K562 (cell line): ENCODE results near the gene SLC38A7. TPM values are rescaled to one million over a fixed set of nuclear protein-coding genes. Genes with fewer than 3 reads are reported as not detected.

ENCODE experiments used
- ADNP ChIP-seq: fragments of 200-800 bp; sonication (Bioruptor generic); IDR thresholded peaks from 2 replicates; pipeline ENCODE4 v1.6.1; 2016; ENCODE audit warnings: missing genetic modification characterization, missing compliant biosample characterization
- HNRNPH1 ChIP-seq: fragments of 200-400 bp; formaldehyde crosslinking; optimal IDR thresholded peaks from 2 replicates; pipeline ENCODE3; 2017; ENCODE audit warnings: low read depth, mild to moderate bottlenecking, low read length, moderate library complexity
- LEF1 ChIP-seq: fragments of 450-650 bp; IDR thresholded peaks from 2 replicates; pipeline ENCODE4 v1.6.1; 2016; ENCODE audit warnings: mild to moderate bottlenecking
- NUFIP1 ChIP-seq: fragments of 450-650 bp; IDR thresholded peaks from 2 replicates; pipeline ENCODE4 v1.6.1; 2018; ENCODE audit not compliant: partially characterized antibody
- POLR2B ChIP-seq: fragments of 450-650 bp; IDR thresholded peaks from 2 replicates; pipeline ENCODE4 v1.6.1; 2018; ENCODE audit warnings: low read depth; ENCODE audit not compliant: partially characterized antibody
- POLR2G ChIP-seq: fragments of 200-400 bp; formaldehyde crosslinking; IDR thresholded peaks from 2 replicates; pipeline ENCODE4 v1.6.1; 2017; ENCODE audit warnings: low read depth, mild to moderate bottlenecking, antibody characterized with exemption, low read length, moderate library complexity
- SIX5 ChIP-seq, 2 experiments: IDR thresholded peaks; 2 replicates each; pipeline ENCODE4 v1.6.1; 2011; ENCODE audit warnings: low read length in 2 of 2, borderline replicate concordance in 1 of 2, low read depth in 1 of 2, mild to moderate bottlenecking in 1 of 2, moderate library complexity in 1 of 2; ENCODE audit not compliant: insufficient read depth in 1 of 2
- ZKSCAN8 ChIP-seq: fragments of 200-800 bp; sonication (Bioruptor generic); IDR thresholded peaks from 2 replicates; pipeline ENCODE4 v1.6.1; 2016; ENCODE audit warnings: missing genetic modification characterization, missing compliant biosample characterization
- ZNF23 ChIP-seq: fragments of 250-450 bp; sonication (Bioruptor Pico); IDR thresholded peaks from 2 replicates; pipeline ENCODE4 v1.4.0; 2020; ENCODE audit warnings: mild to moderate bottlenecking
- ZNF77 ChIP-seq: fragments of 250-450 bp; sonication (Bioruptor Pico); IDR thresholded peaks from 2 replicates; pipeline ENCODE4 v1.5.0; 2020
- polyA plus RNA-seq, 8 experiments: library from polyadenylated mRNA; depleted of rRNA in 4 of 8; stranded (reverse) in 5 of 8; unstranded in 3 of 8; fragments of >200 nt; fragmentation: Nextera tagmentation in 2 of 8; fragmentation: Illumina TruSeq in 1 of 8; extraction: Ambion mirVana in 2 of 8; extraction: Trizol in 1 of 8; gene quantifications; 2 replicates each; pipeline versions ENCODE4 v1.2.1 to v1.2.3, GENCODE V29; 2011 to 2014; ENCODE audit warnings: inconsistent platforms in 1 of 8, missing spikeins in 1 of 8
- total RNA-seq, 7 experiments: library from RNA; depleted of rRNA in 6 of 7; stranded (reverse); fragments of >200 nt in 6 of 7; fragmentation: Illumina TruSeq in 2 of 7; extraction: Trizol in 2 of 7; gene quantifications; 2 replicates each; pipeline versions ENCODE4 v1.2.1 to v1.2.3, GENCODE V29; 2011 to 2021; ENCODE audit warnings: low replicate concordance in 1 of 7
- TF ChIP-seq, protein P1 (sequence below): fragments of 250-450 bp; sonication (Bioruptor Pico); IDR thresholded peaks from 2 replicates; pipeline ENCODE4 v1.5.0; 2021; ENCODE audit warnings: mild to moderate bottlenecking, borderline replicate concordance
- TF ChIP-seq, protein P2 (sequence below): fragments of 250-450 bp; sonication (Bioruptor Pico); IDR thresholded peaks from 2 replicates; pipeline ENCODE4 v1.4.0; 2020; ENCODE audit warnings: mild to moderate bottlenecking, moderate library complexity, borderline replicate concordance
- TF ChIP-seq, protein P3 (sequence below): fragments of 450-650 bp; formaldehyde crosslinking; conservative IDR thresholded peaks from 2 replicates; pipeline ENCODE4 v1.4.0; 2022; ENCODE audit warnings: mild to moderate bottlenecking, missing genetic modification characterization
- TF ChIP-seq, protein P4 (sequence below): fragments of 250-450 bp; sonication (Bioruptor Pico); IDR thresholded peaks from 2 replicates; pipeline ENCODE4 v1.4.0; 2020; ENCODE audit warnings: borderline replicate concordance
- TF ChIP-seq, protein P5 (sequence below): fragments of 200-800 bp; sonication (Bioruptor generic); IDR thresholded peaks from 2 replicates; pipeline ENCODE4 v1.6.1; 2017; ENCODE audit warnings: missing genetic modification characterization, missing compliant biosample characterization

The SLC38A7 gene
- total and polyA plus RNA-seq, 9 of the 15 experiments (the other 6 are each of a cell fraction or from before 2014, with no cell fraction given), result 2.7 to 12.2 (median 6.5) TPM

DNA sequence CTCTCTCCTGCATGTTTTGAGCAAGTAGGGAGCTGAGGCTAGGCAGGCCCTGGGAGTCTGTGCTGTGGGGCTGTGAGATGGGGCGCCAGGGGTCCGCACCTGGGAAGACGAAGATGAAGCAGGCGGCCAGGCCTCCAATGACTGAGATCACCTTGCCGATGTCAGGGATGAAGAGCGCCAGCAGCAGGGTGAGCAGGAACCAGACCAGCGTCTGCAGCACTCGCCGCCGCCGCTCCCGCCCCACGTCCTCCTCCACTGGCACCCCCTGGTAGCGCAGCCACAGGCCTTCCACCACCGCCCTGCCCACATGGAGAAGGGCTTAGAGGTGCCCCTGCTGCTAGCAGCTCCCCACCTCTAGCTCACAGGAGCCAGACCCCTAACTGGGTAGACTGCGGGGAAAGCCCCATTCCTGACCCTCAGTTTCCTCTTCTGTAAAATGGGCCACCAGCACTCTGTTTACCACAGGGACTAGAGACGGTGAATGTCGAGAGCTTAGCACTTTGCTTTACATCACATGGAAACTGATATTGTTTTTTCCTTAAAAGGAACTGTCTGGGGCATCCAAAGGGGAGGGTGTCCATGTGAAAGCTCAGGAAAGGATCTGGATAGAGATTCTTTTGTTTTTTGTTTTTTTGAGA is 13.5 kb downstream of the SLC38A7 start (continued):
- TF ChIP-seq, protein P1, sequence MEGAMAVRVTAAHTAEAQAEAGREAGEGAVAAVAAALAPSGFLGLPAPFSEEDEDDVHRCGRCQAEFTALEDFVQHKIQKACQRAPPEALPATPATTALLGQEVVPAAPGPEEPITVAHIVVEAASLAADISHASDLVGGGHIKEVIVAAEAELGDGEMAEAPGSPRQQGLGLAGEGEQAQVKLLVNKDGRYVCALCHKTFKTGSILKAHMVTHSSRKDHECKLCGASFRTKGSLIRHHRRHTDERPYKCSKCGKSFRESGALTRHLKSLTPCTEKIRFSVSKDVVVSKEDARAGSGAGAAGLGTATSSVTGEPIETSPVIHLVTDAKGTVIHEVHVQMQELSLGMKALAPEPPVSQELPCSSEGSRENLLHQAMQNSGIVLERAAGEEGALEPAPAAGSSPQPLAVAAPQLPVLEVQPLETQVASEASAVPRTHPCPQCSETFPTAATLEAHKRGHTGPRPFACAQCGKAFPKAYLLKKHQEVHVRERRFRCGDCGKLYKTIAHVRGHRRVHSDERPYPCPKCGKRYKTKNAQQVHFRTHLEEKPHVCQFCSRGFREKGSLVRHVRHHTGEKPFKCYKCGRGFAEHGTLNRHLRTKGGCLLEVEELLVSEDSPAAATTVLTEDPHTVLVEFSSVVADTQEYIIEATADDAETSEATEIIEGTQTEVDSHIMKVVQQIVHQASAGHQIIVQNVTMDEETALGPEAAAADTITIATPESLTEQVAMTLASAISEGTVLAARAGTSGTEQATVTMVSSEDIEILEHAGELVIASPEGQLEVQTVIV (CRISPR knock-in tag), result no peak
- TF ChIP-seq, protein P2, sequence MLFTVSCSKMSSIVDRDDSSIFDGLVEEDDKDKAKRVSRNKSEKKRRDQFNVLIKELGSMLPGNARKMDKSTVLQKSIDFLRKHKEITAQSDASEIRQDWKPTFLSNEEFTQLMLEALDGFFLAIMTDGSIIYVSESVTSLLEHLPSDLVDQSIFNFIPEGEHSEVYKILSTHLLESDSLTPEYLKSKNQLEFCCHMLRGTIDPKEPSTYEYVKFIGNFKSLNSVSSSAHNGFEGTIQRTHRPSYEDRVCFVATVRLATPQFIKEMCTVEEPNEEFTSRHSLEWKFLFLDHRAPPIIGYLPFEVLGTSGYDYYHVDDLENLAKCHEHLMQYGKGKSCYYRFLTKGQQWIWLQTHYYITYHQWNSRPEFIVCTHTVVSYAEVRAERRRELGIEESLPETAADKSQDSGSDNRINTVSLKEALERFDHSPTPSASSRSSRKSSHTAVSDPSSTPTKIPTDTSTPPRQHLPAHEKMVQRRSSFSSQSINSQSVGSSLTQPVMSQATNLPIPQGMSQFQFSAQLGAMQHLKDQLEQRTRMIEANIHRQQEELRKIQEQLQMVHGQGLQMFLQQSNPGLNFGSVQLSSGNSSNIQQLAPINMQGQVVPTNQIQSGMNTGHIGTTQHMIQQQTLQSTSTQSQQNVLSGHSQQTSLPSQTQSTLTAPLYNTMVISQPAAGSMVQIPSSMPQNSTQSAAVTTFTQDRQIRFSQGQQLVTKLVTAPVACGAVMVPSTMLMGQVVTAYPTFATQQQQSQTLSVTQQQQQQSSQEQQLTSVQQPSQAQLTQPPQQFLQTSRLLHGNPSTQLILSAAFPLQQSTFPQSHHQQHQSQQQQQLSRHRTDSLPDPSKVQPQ (CRISPR knock-in tag), result no peak
- no peak for TF ChIP-seq LEF1
- no peak for TF ChIP-seq NUFIP1
- TF ChIP-seq ADNP (tag), result 0 out of 2 replicates have a peak, but pooled peaks have one; percentile 23
- TF ChIP-seq POLR2G, result no peak
- TF ChIP-seq POLR2B, result no peak
- TF ChIP-seq, protein P3, sequence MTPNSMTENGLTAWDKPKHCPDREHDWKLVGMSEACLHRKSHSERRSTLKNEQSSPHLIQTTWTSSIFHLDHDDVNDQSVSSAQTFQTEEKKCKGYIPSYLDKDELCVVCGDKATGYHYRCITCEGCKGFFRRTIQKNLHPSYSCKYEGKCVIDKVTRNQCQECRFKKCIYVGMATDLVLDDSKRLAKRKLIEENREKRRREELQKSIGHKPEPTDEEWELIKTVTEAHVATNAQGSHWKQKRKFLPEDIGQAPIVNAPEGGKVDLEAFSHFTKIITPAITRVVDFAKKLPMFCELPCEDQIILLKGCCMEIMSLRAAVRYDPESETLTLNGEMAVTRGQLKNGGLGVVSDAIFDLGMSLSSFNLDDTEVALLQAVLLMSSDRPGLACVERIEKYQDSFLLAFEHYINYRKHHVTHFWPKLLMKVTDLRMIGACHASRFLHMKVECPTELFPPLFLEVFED (CRISPR knock-in tag), result no peak
- TF ChIP-seq ZNF23 (CRISPR knock-in tag), result no peak
- TF ChIP-seq, protein P4, sequence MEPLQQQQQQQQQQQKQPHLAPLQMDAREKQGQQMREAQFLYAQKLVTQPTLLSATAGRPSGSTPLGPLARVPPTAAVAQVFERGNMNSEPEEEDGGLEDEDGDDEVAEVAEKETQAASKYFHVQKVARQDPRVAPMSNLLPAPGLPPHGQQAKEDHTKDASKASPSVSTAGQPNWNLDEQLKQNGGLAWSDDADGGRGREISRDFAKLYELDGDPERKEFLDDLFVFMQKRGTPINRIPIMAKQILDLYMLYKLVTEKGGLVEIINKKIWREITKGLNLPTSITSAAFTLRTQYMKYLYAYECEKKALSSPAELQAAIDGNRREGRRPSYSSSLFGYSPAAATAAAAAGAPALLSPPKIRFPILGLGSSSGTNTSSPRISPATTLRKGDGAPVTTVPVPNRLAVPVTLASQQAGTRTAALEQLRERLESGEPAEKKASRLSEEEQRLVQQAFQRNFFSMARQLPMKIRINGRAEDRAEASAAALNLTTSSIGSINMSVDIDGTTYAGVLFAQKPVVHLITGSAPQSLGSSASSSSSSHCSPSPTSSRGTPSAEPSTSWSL (CRISPR knock-in tag), result no peak
- no peak for TF ChIP-seq ZKSCAN8 (CRISPR knock-in tag)
- TF ChIP-seq HNRNPH1, result no peak
- TF ChIP-seq, protein P5, sequence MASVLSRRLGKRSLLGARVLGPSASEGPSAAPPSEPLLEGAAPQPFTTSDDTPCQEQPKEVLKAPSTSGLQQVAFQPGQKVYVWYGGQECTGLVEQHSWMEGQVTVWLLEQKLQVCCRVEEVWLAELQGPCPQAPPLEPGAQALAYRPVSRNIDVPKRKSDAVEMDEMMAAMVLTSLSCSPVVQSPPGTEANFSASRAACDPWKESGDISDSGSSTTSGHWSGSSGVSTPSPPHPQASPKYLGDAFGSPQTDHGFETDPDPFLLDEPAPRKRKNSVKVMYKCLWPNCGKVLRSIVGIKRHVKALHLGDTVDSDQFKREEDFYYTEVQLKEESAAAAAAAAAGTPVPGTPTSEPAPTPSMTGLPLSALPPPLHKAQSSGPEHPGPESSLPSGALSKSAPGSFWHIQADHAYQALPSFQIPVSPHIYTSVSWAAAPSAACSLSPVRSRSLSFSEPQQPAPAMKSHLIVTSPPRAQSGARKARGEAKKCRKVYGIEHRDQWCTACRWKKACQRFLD (CRISPR knock-in tag), result no peak
- no peak for TF ChIP-seq ZNF77 (CRISPR knock-in tag)
- TF ChIP-seq SIX5 (IDR thresholded peaks at IDR 0.05; ENCODE audit: borderline replicate concordance in 1 of 2, insufficient read depth in 1 of 2, low read depth in 1 of 2, low read length in 2 of 2), result no peak
